ENCODE measurements around the gene REG1B. TPM values are rescaled to one million over a fixed set of nuclear protein-coding genes. Genes with fewer than 3 reads are reported as not detected.

Gene REG1B
- total RNA-seq, 1 experiment from 2014 or later: 2.1 TPM

GRCh38 chr2:79086255-79086654 is 1.5 kb downstream of the REG1B start:
- ATAC-seq (no peak), DNase-seq (ENCODE audit: low spot score) (no peak)
- H3K27ac Mint-ChIP-seq: no peak overlapping the region
- peaks cover 2% of the 10 kb centered on the region; the same call in 1 of the 2 replicates for H3K36me3 Mint-ChIP-seq
- H3K4me1 Mint-ChIP-seq: peaks cover 12% of the 10 kb centered on the region
- peaks cover 10% of the 10 kb centered on the region; the same call in 1 of the 2 replicates for H3K9me3 Mint-ChIP-seq
- TF ChIP-seq AFF4 (CRISPR knock-in tag; IDR thresholded peaks at IDR 0.05; ENCODE audit: borderline replicate concordance): no peak
- TF ChIP-seq E2F4 (CRISPR knock-in tag; IDR thresholded peaks at IDR 0.05; ENCODE audit: borderline replicate concordance, low read depth): no peak
- TF ChIP-seq MAX (CRISPR knock-in tag; IDR thresholded peaks at IDR 0.05): no peak
- TF ChIP-seq RORB (CRISPR knock-in tag; IDR thresholded peaks at IDR 0.05): no peak
- no peak for TF ChIP-seq JUN (CRISPR knock-in tag; IDR thresholded peaks at IDR 0.05)
- no peak for TF ChIP-seq ERG (CRISPR knock-in tag; IDR thresholded peaks at IDR 0.05)
- TF ChIP-seq E2F5 (CRISPR knock-in tag; IDR thresholded peaks at IDR 0.05): no peak
- no peak for TF ChIP-seq TEAD1 (CRISPR knock-in tag; IDR thresholded peaks at IDR 0.05)
- no peak for TF ChIP-seq CTCF (IDR thresholded peaks at IDR 0.05)
- no peak for TF ChIP-seq PRRX2 (CRISPR knock-in tag; IDR thresholded peaks at IDR 0.05)
- TF ChIP-seq NFYB (CRISPR knock-in tag; conservative IDR thresholded peaks at IDR 0.05; ENCODE audit: low read depth): no peak
- no peak for TF ChIP-seq MLX (CRISPR knock-in tag; IDR thresholded peaks at IDR 0.05)
- no peak for TF ChIP-seq ZNF232 (CRISPR knock-in tag; IDR thresholded peaks at IDR 0.05)
- no peak for TF ChIP-seq SOX15 (CRISPR knock-in tag; IDR thresholded peaks at IDR 0.05)
- no peak for TF ChIP-seq TP53 (CRISPR knock-in tag; IDR thresholded peaks at IDR 0.05)
- ChIA-PET POLR2A (no interaction called here), CTCF (no interaction called here)
- no peak overlapping the region for H3K4me3 Mint-ChIP-seq
- no peaks in the 10 kb centered on the region; the same call in 1 of the 2 replicates for H3K27me3 Mint-ChIP-seq (ENCODE audit: low read depth)

- POLR2A ChIA-PET: no interaction called here
- Mint-ChIP-seq H3K36me3 (peaks cover 2% of the 10 kb centered on the region; the same call in 1 of the 2 replicates), H3K27me3 (ENCODE audit: low read depth) (no peaks in the 10 kb centered on the region; the same call in 1 of the 2 replicates), H3K4me1 (peaks cover 12% of the 10 kb centered on the region), H3K4me3 (no peak overlapping the region), H3K27ac (no peak overlapping the region), H3K9me3 (peaks cover 10% of the 10 kb centered on the region; the same call in 1 of the 2 replicates)
- CTCF ChIA-PET: no interaction called here
- ATAC-seq (no peak), DNase-seq (ENCODE audit: low spot score) (no peak)
- TF ChIP-seq ZNF219 (CRISPR knock-in tag; IDR thresholded peaks at IDR 0.05; ENCODE audit: borderline replicate concordance) (no peak), AFF4 (CRISPR knock-in tag; IDR thresholded peaks at IDR 0.05; ENCODE audit: borderline replicate concordance) (no peak), SMAD4 (CRISPR knock-in tag; IDR thresholded peaks at IDR 0.05) (no peak)
Observed at GRCh38 chr2:79085382-79085781, 2.4 kb downstream of the REG1B start.
